T-cell (primary cell): ENCODE measurements around the gene ARL11. TPM values are rescaled to one million over a fixed set of nuclear protein-coding genes. Genes with fewer than 3 reads are reported as not detected.

Experiments
- ATAC-seq, 4 experiments: fragments of 200-7000 bp in 3 of 4; fragments of 150-1000 bp in 1 of 4; cut with Tn5 transposase; replicated peaks in 1 of 4; 1 replicate in 3 of 4; 2 replicates in 1 of 4; pipeline ENCODE4 v1.10.0; 2021; ENCODE audit warnings: moderate library complexity in 3 of 4, mild to moderate bottlenecking in 2 of 4, moderate number of reproducible peaks in 1 of 4
- CTCF ChIA-PET, 2 donors: fragments of 300-600 bp; sonication (Branson Sonifier 250); formaldehyde crosslinking; loops; one replicate each; lab custom pipeline; 2022; ENCODE audit warnings: antibody characterized with exemption in 2 of 2; lab: Charles Lee
- POLR2A ChIA-PET, 2 donors: fragments of 300-600 bp; sonication (Branson Sonifier 250); formaldehyde crosslinking; loops; one replicate each; lab custom pipeline; 2022; ENCODE audit warnings: antibody characterized with exemption in 2 of 2; lab: Charles Lee
- DNase-seq, 35 experiments: peaks; one replicate each; pipeline versions ENCODE4 v3.0.0 to v3.0.0-alpha.2; 2013 to 2023
- H3K27ac ChIP-seq: one replicate; pipeline ENCODE4 v1.5.1; 2013; ENCODE audit warnings: low read length
- H3K27me3 ChIP-seq, 2 experiments: replicated peaks in 1 of 2; 1 replicate in 1 of 2; 2 replicates in 1 of 2; pipeline versions ENCODE4 v1.6.1 to v1.7.0; 2013; ENCODE audit warnings: low read length in 1 of 2, mixed read lengths in 1 of 2; ENCODE audit not compliant: control insufficient read depth in 2 of 2, insufficient read depth in 2 of 2; ENCODE audit errors: extremely low read depth in 1 of 2
- H3K36me3 ChIP-seq, 2 donors: 1 replicate in 1 of 2; 2 replicates in 1 of 2; pipeline versions ENCODE4 v1.6.1 to v1.7.0; 2013; ENCODE audit warnings: low read length in 1 of 2; ENCODE audit not compliant: control insufficient read depth in 2 of 2, insufficient read depth in 1 of 2; ENCODE audit errors: extremely low read depth in 1 of 2
- H3K4me1 ChIP-seq, 2 experiments: 1 replicate in 1 of 2; 2 replicates in 1 of 2; pipeline versions ENCODE4 v1.6.1 to v1.7.0; 2013; ENCODE audit warnings: low read length in 2 of 2, mixed read lengths in 1 of 2; ENCODE audit not compliant: insufficient read depth in 2 of 2, control insufficient read depth in 1 of 2; ENCODE audit errors: extremely low read depth in 1 of 2
- H3K4me3 ChIP-seq, 2 donors: 1 replicate in 1 of 2; 2 replicates in 1 of 2; pipeline versions ENCODE4 v1.5.1 to v1.7.0; 2013; ENCODE audit warnings: mild to moderate bottlenecking in 2 of 2, low read length in 1 of 2, moderate library complexity in 1 of 2; ENCODE audit not compliant: control insufficient read depth in 1 of 2; ENCODE audit errors: extremely low read depth in 1 of 2
- H3K9me3 ChIP-seq: 2 replicates; pipeline ENCODE4 v1.7.0; 2013
- H3K27ac Mint-ChIP-seq, 2 donors: one replicate each; pipeline ENCODE4 v1.8.0; 2020 to 2021; ENCODE audit warnings: mild to moderate bottlenecking in 2 of 2, mixed read lengths in 2 of 2
- H3K27me3 Mint-ChIP-seq, 2 donors: one replicate each; pipeline ENCODE4 v1.8.0; 2021 to 2022; ENCODE audit warnings: mixed read lengths in 2 of 2
- H3K36me3 Mint-ChIP-seq: one replicate; pipeline ENCODE4 v1.8.0; 2021; ENCODE audit warnings: mixed read lengths
- H3K4me1 Mint-ChIP-seq, 3 donors: one replicate each; pipeline ENCODE4 v1.8.0; 2020 to 2022; ENCODE audit warnings: mixed read lengths in 3 of 3, mild to moderate bottlenecking in 1 of 3
- H3K4me3 Mint-ChIP-seq, 3 donors: one replicate each; pipeline ENCODE4 v1.8.0; 2020 to 2022; ENCODE audit warnings: mild to moderate bottlenecking in 3 of 3, mixed read lengths in 3 of 3, moderate library complexity in 3 of 3
- H3K9me3 Mint-ChIP-seq, 3 donors: one replicate each; pipeline ENCODE4 v1.8.0; 2020 to 2022; ENCODE audit warnings: mixed read lengths in 3 of 3
- WGBS: methylation state at CpG from one replicate; pipeline ENCODE4 v1.1.5; 2013; ENCODE audit warnings: missing lambda C conversion rate; ENCODE audit not compliant: insufficient coverage; 5-methylcytosine and 5-hydroxymethylcytosine counted together
- total RNA-seq, 35 experiments: library from RNA in 6 of 35; stranded (reverse) in 6 of 35; fragments of 120-200 nt in 1 of 35; gene quantifications; one replicate each; pipeline versions ENCODE4 v1.2.1 to v1.2.4 and lab custom pipeline; 2013 to 2026

The ARL11 gene
- total RNA-seq, 5 donors from 2014 or later (not counting 1 experiment from before 2014, with no cell fraction given): 0.12 to 1.9 (median 0.53) TPM

DNA sequence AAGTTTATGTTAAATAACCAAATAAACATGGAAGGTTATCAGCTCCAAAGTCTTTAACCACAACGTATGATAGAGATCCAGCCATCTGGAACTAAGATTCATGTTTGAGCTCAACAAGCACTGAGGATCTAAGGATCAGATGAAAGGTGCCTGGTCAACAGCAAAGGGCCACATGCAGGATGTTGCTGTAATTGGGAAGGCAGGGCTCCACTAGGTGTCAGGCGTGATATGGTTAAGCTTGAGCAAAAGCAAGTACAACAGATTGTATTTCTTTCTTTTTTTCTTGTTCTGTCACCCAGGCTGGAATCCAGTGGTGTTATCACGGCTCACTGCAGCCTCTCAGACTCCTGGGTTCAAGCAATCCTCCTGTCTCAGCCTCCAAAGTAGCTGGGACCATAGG lies 50.9 kb downstream of the ARL11 start:
- no peaks in the 10 kb centered on the region for H3K27me3 ChIP-seq
- Mint-ChIP-seq H3K27ac (no peak overlapping the region), H3K36me3 (peaks cover 18% of the 10 kb centered on the region), H3K27me3 (no peaks in the 10 kb centered on the region), H3K4me3 (no peak overlapping the region), H3K4me1 (peaks cover 7 to 25% (median 11%) of the 10 kb centered on the region in 3 donors), H3K9me3 (no peaks in the 10 kb centered on the region)
- H3K9me3 ChIP-seq: no peaks in the 10 kb centered on the region
- H3K4me3 ChIP-seq: no peak overlapping the region
- no peaks in the 10 kb centered on the region for H3K4me1 ChIP-seq
- DNase-seq (peak in 3 of 35 experiments; percentile 7 to 29 (median 12)), ATAC-seq (peak in 1 of 4 experiments; percentile 26)
- no peak overlapping the region for H3K27ac ChIP-seq
- 75% methylated on average over 1 of the region's 3 CpGs for WGBS
- ChIA-PET POLR2A (interaction anchor here (0.6 to 1.2 kb wide), 2 partner anchors 111 to 112 kb away, joined by 4 to 8 read pairs; no protein-coding TSS in a partner anchor), CTCF (interaction anchor here in 1 of 2 donors (0.9 kb wide), 1 partner anchor 166 kb away, joined by 3 read pairs; no protein-coding TSS in a partner anchor)
- H3K36me3 ChIP-seq: peaks cover 0 to 2% of the 10 kb centered on the region in 2 donors

- Histone ChIP-seq H3K4me3 (no peak overlapping the region), H3K4me1 (no peaks in the 10 kb centered on the region), H3K27ac (no peak overlapping the region), H3K27me3 (no peaks in the 10 kb centered on the region), H3K9me3 (no peaks in the 10 kb centered on the region), H3K36me3 (no peaks in the 10 kb centered on the region)
- POLR2A ChIA-PET: no interaction called here
- Mint-ChIP-seq H3K4me3 (no peak overlapping the region), H3K9me3 (no peaks in the 10 kb centered on the region), H3K4me1 (peaks cover 20 to 44% (median 26%) of the 10 kb centered on the region in 3 donors), H3K36me3 (peaks cover 12% of the 10 kb centered on the region), H3K27me3 (no peaks in the 10 kb centered on the region), H3K27ac (no peak overlapping the region)
- DNase-seq (no peak), ATAC-seq (no peak)
- WGBS: 96% methylated on average over 3 of the region's 4 CpGs
- CTCF ChIA-PET: no interaction called here
Observed at GRCh38 chr13:49681842-49682435, 53.6 kb downstream of the ARL11 start.

Other genes with a start within 250 kb of the ARL11 start
- gene CAB39L, start 184.4 kb upstream of the ARL11 start, total RNA-seq: 1 to 10 TPM; 3.4 to 5.9 (median 5.0) TPM
- 10 to 100 TPM; 20.0 to 22.2 (median 21.1) TPM for gene SETDB2, start 184.2 kb upstream of the ARL11 start, total RNA-seq
- gene PHF11, start 132.6 kb upstream of the ARL11 start, total RNA-seq: 100 to 1,000 TPM in 3 of 5 donors, 10 to 100 TPM in 2; 94.0 to 119 (median 113) TPM
- gene RCBTB1, start 42.9 kb upstream of the ARL11 start, total RNA-seq: 10 to 100 TPM; 15.9 to 23.9 (median 18.9) TPM
- gene EBPL, start 63.0 kb downstream of the ARL11 start, total RNA-seq: 10 to 100 TPM; 15.7 to 32.3 (median 22.7) TPM
- 10 to 100 TPM; 19.6 to 22.3 (median 21.4) TPM for gene KPNA3, start 164.2 kb downstream of the ARL11 start, total RNA-seq